Esophagus muscularis mucosa (tissue), 4 donors: ENCODE data around the gene PYGB. TPM values are rescaled to one million over a fixed set of nuclear protein-coding genes. Genes with fewer than 3 reads are reported as not detected.

Source experiments
- DNase-seq: peaks from one replicate; pipeline ENCODE4 v3.0.0-alpha.2; 2017; ENCODE audit errors: extremely low spot score
- H3K27ac ChIP-seq, 4 donors: fragments of 200-600 bp; sonication (generic); replicated peaks in 1 of 4; 1 replicate in 3 of 4; 2 replicates in 1 of 4; pipeline ENCODE4 v1.5.1; 2016 to 2019; ENCODE audit warnings: mild to moderate bottlenecking in 1 of 4
- H3K27me3 ChIP-seq, 4 donors: fragments of 200-600 bp; sonication (generic); one replicate each; pipeline versions ENCODE4 v1.5.1 to v1.6.0; 2016 to 2019
- H3K36me3 ChIP-seq, 4 donors: fragments of 200-600 bp; sonication (generic); one replicate each; pipeline ENCODE4 v1.5.1; 2016 to 2019
- H3K4me1 ChIP-seq, 4 donors: fragments of 200-600 bp; sonication (generic); one replicate each; pipeline ENCODE4 v1.5.1; 2016 to 2019
- H3K4me3 ChIP-seq, 4 donors: fragments of 200-600 bp; sonication (generic); 1 replicate in 2 of 4; 2 replicates in 2 of 4; pipeline ENCODE4 v1.5.1; 2016 to 2019; ENCODE audit warnings: mild to moderate bottlenecking in 4 of 4, moderate library complexity in 1 of 4
- H3K9me3 ChIP-seq, 4 donors: fragments of 200-600 bp; sonication (generic); 1 replicate in 3 of 4; 2 replicates in 1 of 4; pipeline ENCODE4 v1.5.1; 2016 to 2019
- CTCF ChIP-seq, 3 experiments: fragments of 200-600 bp in 2 of 3; fragments of 450-650 bp in 1 of 3; sonication (generic) in 2 of 3; IDR thresholded peaks; one replicate each; pipeline ENCODE4 v1.5.1; 2017 to 2019; ENCODE audit warnings: antibody characterized with exemption in 3 of 3, mild to moderate bottlenecking in 2 of 3, moderate library complexity in 1 of 3
- EP300 ChIP-seq: sonication (generic); formaldehyde crosslinking; IDR thresholded peaks from one replicate; pipeline ENCODE4 v1.6.1; 2017; ENCODE audit warnings: antibody characterized with exemption
- POLR2A ChIP-seq: fragments of 450-650 bp; IDR thresholded peaks from one replicate; pipeline ENCODE4 v1.6.1; 2017; ENCODE audit warnings: antibody characterized with exemption, moderate library complexity, mild to moderate bottlenecking, low read depth
- POLR2AphosphoS5 ChIP-seq, 2 donors: sonication (generic); formaldehyde crosslinking; IDR thresholded peaks; one replicate each; pipeline ENCODE4 v1.6.1; 2017; ENCODE audit warnings: antibody characterized with exemption in 2 of 2
- WGBS: methylation state at CpG from one replicate; pipeline ENCODE4 v1.1.5; 2018; 5-methylcytosine and 5-hydroxymethylcytosine counted together
- intact Hi-C: fragments of 100-400 bp; cut with DNase I; formaldehyde crosslinking; loops from one replicate; pipeline ENCODE4 v1.15.1; 2023
- total RNA-seq, 4 donors: library from RNA; depleted of rRNA; stranded (reverse); fragments of >200 nt; gene quantifications; one replicate each; pipeline versions ENCODE4 v1.1.0 to v1.2.1, GENCODE V29; 2016

The PYGB gene
- total RNA-seq, 4 donors from 2014 or later = 398 to 632 (median 462) TPM

- H3K36me3 ChIP-seq = peaks cover 0 to 15% (median 5%) of the 10 kb centered on the region in 4 donors
- intact Hi-C loops = no loop called here
- DNase-seq = no peak
- peaks cover 68 to 90% (median 79%) of the 10 kb centered on the region in 4 donors for H3K4me1 ChIP-seq
- TF ChIP-seq CTCF (IDR thresholded peaks at IDR 0.05) = no peak
- no peak for TF ChIP-seq EP300
- TF ChIP-seq POLR2A = no peak
- TF ChIP-seq POLR2AphosphoS5 (IDR thresholded peaks at IDR 0.05) = no peak
- H3K27me3 ChIP-seq = no peaks in the 10 kb centered on the region
- H3K9me3 ChIP-seq = no peaks in the 10 kb centered on the region
- WGBS = 71% methylated on average over 8 of the region's 9 CpGs
- H3K4me3 ChIP-seq = peak overlapping the region; percentile 95 to 98 (median 96)
- H3K27ac ChIP-seq = peak overlapping the region; percentile 96 to 99 (median 98)
These were observed 3.1 kb downstream of the PYGB start for GRCh38 chr20:25251019-25251418.

DNA sequence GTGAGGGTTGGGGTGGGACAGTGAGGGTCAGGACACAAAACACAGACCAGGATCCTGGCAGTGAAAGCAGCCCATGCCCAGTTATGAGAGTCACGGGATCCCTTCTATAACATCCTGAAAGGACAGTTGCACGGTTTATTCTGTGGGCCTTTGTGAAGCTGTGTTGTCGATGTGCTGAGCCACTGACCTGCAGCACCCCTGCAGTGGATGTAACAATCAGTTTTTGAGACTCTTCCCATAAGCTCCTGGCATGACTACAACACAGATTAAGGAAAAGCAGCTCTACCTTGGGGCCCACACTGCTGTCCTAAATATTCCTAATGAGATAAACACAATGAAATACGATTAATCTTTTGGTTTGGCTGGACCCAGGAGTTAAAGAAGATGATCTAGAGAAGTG, 3.7 kb downstream of the PYGB start:
- H3K27ac ChIP-seq = peak overlapping the region; percentile 96 to 99 (median 98)
- H3K9me3 ChIP-seq = no peaks in the 10 kb centered on the region
- H3K4me3 ChIP-seq = peak overlapping the region; percentile 95 to 98 (median 96)
- H3K27me3 ChIP-seq = no peaks in the 10 kb centered on the region
- DNase-seq = no peak
- intact Hi-C loops = no loop called here
- 48% methylated on average over 4 of the region's 4 CpGs for WGBS
- peaks cover 73 to 90% (median 81%) of the 10 kb centered on the region in 4 donors for H3K4me1 ChIP-seq
- peaks cover 0 to 15% (median 5%) of the 10 kb centered on the region in 4 donors for H3K36me3 ChIP-seq
- TF ChIP-seq CTCF (IDR thresholded peaks at IDR 0.05) (no peak), POLR2AphosphoS5 (IDR thresholded peaks at IDR 0.05) (no peak), EP300 (no peak), POLR2A (no peak)

DNA sequence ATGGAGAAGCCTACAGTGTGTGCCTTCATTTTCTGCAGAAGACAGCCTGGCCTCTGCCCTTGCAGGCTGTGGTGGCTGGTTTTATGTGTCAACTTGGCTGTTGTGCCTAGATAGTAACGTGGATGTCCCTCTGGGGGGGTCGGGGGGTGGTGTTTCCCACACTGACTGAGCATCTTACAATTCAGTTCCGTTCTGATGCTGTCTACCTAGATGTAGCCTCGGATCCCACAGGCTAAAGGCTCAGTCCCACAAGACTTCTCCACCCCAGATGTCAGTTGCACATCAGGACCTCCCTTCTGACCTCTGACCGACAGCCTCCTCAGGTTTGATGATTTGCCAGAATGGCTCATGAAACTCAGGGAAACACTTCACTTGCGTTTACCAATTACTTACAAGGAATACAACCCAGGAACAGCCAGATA, 4.4 kb downstream of the PYGB start:
- peaks cover 73 to 90% (median 81%) of the 10 kb centered on the region in 4 donors for H3K4me1 ChIP-seq
- peak overlapping the region; percentile 27 to 98 (median 96) for H3K4me3 ChIP-seq
- WGBS = 66% methylated on average over 6 of the region's 6 CpGs
- peak overlapping the region; percentile 96 to 99 (median 98) for H3K27ac ChIP-seq
- H3K9me3 ChIP-seq = no peaks in the 10 kb centered on the region
- H3K36me3 ChIP-seq = peaks cover 0 to 15% (median 5%) of the 10 kb centered on the region in 4 donors
- DNase-seq = no peak
- intact Hi-C loops = no loop called here
- TF ChIP-seq POLR2AphosphoS5 (IDR thresholded peaks at IDR 0.05) (no peak), CTCF (IDR thresholded peaks at IDR 0.05) (no peak), POLR2A (no peak), EP300 (no peak)
- H3K27me3 ChIP-seq = no peaks in the 10 kb centered on the region

- WGBS = 72% methylated on average over 6 of the region's 6 CpGs
- TF ChIP-seq EP300 (no peak), POLR2AphosphoS5 (IDR thresholded peaks at IDR 0.05) (peak in 1 of 2 donors; percentile 10), CTCF (IDR thresholded peaks at IDR 0.05) (no peak), POLR2A (no peak)
- no peak for DNase-seq
- Histone ChIP-seq H3K27me3 (no peaks in the 10 kb centered on the region), H3K27ac (peak overlapping the region; percentile 96 to 99 (median 98)), H3K9me3 (no peaks in the 10 kb centered on the region), H3K4me3 (peak overlapping the region in 1 of 4 donors; percentile 96), H3K36me3 (peaks cover 0 to 15% (median 5%) of the 10 kb centered on the region in 4 donors), H3K4me1 (peaks cover 79 to 92% (median 84%) of the 10 kb centered on the region in 4 donors)
- intact Hi-C loops = no loop called here
These were observed 5.0 kb downstream of the PYGB start for GRCh38 chr20:25252686-25253421.
